GM21723 (cell line): Measurements from ENCODE around the gene H1-8.
"Not testable (repeated sequence)": the region's sequence is repeated elsewhere in the genome, so short reads cannot be mapped to it uniquely, and the experiment has no call there.

ENCODE experiments used
- ATAC-seq: cut with Tn5 transposase; IDR thresholded peaks from one replicate; pipeline ENCODE4 v1.9.1; 2021; ENCODE audit warnings: mild to moderate bottlenecking, moderate library complexity; ENCODE audit not compliant: unreplicated experiment

Gene H1-8

GRCh38 chr3:129531699-129532098 is 11.3 kb upstream of the H1-8 start:
- ATAC-seq, result no peak

- ATAC-seq, result no peak
Observed at GRCh38 chr3:129532261-129532660, 10.7 kb upstream of the H1-8 start.

GRCh38 chr3:129533406-129533805 is 9.6 kb upstream of the H1-8 start:
- no peak for ATAC-seq

GRCh38 chr3:129534428-129535027 is 8.4 kb upstream of the H1-8 start:
- ATAC-seq, result no peak

- ATAC-seq, result no peak
Observed at GRCh38 chr3:129535075-129535474, 7.9 kb upstream of the H1-8 start.

GRCh38 chr3:129536374-129536667 is 6.7 kb upstream of the H1-8 start:
- no peak for ATAC-seq

GRCh38 chr3:129536804-129537203 is 6.2 kb upstream of the H1-8 start:
- no peak for ATAC-seq

GRCh38 chr3:129539206-129539605 is 3.8 kb upstream of the H1-8 start:
- ATAC-seq, result no peak

- ATAC-seq, result no peak
Observed at GRCh38 chr3:129540776-129541516, 2.0 kb upstream of the H1-8 start.

GRCh38 chr3:129542747-129543146 is 228 bp upstream of the H1-8 start:
- no peak for ATAC-seq

GRCh38 chr3:129543999-129544398 is 1.0 kb downstream of the H1-8 start:
- no peak for ATAC-seq

GRCh38 chr3:129545951-129546350 is 3.0 kb downstream of the H1-8 start:
- not testable (repeated sequence) for ATAC-seq

GRCh38 chr3:129547241-129547640 is 4.3 kb downstream of the H1-8 start:
- ATAC-seq, result no peak

- ATAC-seq, result no peak
Observed at GRCh38 chr3:129548104-129548965, 5.4 kb downstream of the H1-8 start.

GRCh38 chr3:129549006-129549800 is 6.2 kb downstream of the H1-8 start:
- ATAC-seq, result no peak

- ATAC-seq, result no peak
Observed at GRCh38 chr3:129549805-129550204, 6.8 kb downstream of the H1-8 start.

GRCh38 chr3:129552287-129553050 is 9.5 kb downstream of the H1-8 start:
- no peak for ATAC-seq

- ATAC-seq, result no peak
Observed at GRCh38 chr3:129553171-129553570, 10.2 kb downstream of the H1-8 start.

- ATAC-seq, result no peak
Observed at GRCh38 chr3:129553719-129554118, 10.7 kb downstream of the H1-8 start.

- ATAC-seq, result no peak
Observed at GRCh38 chr3:129554356-129555152, 11.6 kb downstream of the H1-8 start.
